Transverse colon (tissue), 4 donors: ENCODE data around the gene CREB5.

Experiments used
- EP300 ChIP-seq: sonication (generic); formaldehyde crosslinking; IDR thresholded peaks from one replicate; pipeline ENCODE4 v1.6.1; 2017; ENCODE audit warnings: antibody characterized with exemption, low read depth
- POLR2A ChIP-seq: fragments of 450-650 bp; IDR thresholded peaks from one replicate; pipeline ENCODE4 v1.6.1; 2016; ENCODE audit warnings: antibody characterized with exemption, mild to moderate bottlenecking, moderate library complexity
- POLR2AphosphoS5 ChIP-seq, 3 donors: sonication (generic); formaldehyde crosslinking; IDR thresholded peaks; one replicate each; pipeline ENCODE4 v1.6.1; 2016; ENCODE audit warnings: antibody characterized with exemption in 3 of 3
- TF ChIP-seq, protein P1 (sequence below), 5 experiments: fragments of 200-600 bp in 3 of 5; fragments of 450-650 bp in 2 of 5; sonication (generic) in 3 of 5; IDR thresholded peaks; 1 replicate in 2 of 5; 2 replicates in 3 of 5; pipeline ENCODE4 v1.5.1; 2016 to 2017; ENCODE audit warnings: antibody characterized with exemption in 5 of 5, inconsistent platforms in 3 of 5, mild to moderate bottlenecking in 2 of 5, moderate library complexity in 1 of 5

DNA sequence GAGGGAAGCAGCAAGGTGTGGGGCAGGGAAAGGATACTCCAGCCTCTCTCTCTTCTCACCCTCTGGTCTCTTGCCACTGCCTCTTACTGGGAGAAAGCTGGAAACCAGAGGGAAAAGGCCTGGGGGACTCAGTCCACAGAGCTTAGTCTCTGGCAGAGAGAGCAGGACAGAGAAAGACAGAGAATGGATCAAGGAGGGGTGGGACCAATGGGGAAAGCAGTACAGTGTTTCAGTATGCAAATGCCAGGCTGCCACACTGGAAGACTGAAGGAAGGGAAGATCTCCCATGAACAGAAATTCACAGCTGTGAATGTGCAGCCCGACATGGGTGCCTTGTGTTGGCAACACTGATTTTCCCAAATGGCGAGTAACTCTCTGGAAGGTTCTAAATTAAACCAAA is 40.4 kb downstream of the CREB5 start:
- TF ChIP-seq, protein P1, sequence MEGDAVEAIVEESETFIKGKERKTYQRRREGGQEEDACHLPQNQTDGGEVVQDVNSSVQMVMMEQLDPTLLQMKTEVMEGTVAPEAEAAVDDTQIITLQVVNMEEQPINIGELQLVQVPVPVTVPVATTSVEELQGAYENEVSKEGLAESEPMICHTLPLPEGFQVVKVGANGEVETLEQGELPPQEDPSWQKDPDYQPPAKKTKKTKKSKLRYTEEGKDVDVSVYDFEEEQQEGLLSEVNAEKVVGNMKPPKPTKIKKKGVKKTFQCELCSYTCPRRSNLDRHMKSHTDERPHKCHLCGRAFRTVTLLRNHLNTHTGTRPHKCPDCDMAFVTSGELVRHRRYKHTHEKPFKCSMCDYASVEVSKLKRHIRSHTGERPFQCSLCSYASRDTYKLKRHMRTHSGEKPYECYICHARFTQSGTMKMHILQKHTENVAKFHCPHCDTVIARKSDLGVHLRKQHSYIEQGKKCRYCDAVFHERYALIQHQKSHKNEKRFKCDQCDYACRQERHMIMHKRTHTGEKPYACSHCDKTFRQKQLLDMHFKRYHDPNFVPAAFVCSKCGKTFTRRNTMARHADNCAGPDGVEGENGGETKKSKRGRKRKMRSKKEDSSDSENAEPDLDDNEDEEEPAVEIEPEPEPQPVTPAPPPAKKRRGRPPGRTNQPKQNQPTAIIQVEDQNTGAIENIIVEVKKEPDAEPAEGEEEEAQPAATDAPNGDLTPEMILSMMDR (IDR thresholded peaks at IDR 0.05), result no peak
- TF ChIP-seq POLR2A (no peak), POLR2AphosphoS5 (IDR thresholded peaks at IDR 0.05) (no peak), EP300 (no peak)
